BE2C (cell line): ENCODE data around the gene SCYGR4. TPM values are rescaled to one million over a fixed set of nuclear protein-coding genes. Genes with fewer than 3 reads are reported as not detected.

Experiments used
- DNase-seq: peaks from one replicate; pipeline ENCODE4 v3.0.0-alpha.2; 2020
- H3K27me3 ChIP-seq: fragments of 250-450 bp; sonication (Bioruptor Pico); 2 replicates; pipeline ENCODE4 v1.5.1; 2020; ENCODE audit warnings: mild to moderate bottlenecking
- H3K36me3 ChIP-seq: fragments of 250-450 bp; sonication (Bioruptor Pico); 2 replicates; pipeline ENCODE4 v1.5.1; 2020; ENCODE audit warnings: mild to moderate bottlenecking
- H3K4me1 ChIP-seq: fragments of 250-450 bp; sonication (Bioruptor Pico); 2 replicates; pipeline ENCODE4 v1.5.1; 2020
- H3K4me3 ChIP-seq: 2 replicates; pipeline ENCODE4 v1.5.1; 2011; ENCODE audit warnings: low read depth, low read length
- H3K9me3 ChIP-seq: fragments of 250-450 bp; sonication (Bioruptor Pico); 2 replicates; pipeline ENCODE4 v1.5.1; 2020
- polyA plus RNA-seq: library from polyadenylated mRNA; unstranded; fragments of >200 nt; gene quantifications from one replicate; pipeline ENCODE4 v1.2.1, GENCODE V29; 2012; ENCODE audit warnings: low read depth, missing spikeins; ENCODE audit not compliant: insufficient read length, insufficient read depth
- TF ChIP-seq, protein P1 (sequence below): IDR thresholded peaks from 2 replicates; pipeline ENCODE4 v1.5.1; 2012; ENCODE audit warnings: mild to moderate bottlenecking, low read depth, low read length

Gene SCYGR4, protein sequence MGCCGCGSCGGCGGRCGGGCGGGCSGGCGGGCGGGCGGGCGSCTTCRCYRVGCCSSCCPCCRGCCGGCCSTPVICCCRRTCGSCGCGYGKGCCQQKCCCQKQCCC
- 0.36 TPM for polyA plus RNA-seq

DNA sequence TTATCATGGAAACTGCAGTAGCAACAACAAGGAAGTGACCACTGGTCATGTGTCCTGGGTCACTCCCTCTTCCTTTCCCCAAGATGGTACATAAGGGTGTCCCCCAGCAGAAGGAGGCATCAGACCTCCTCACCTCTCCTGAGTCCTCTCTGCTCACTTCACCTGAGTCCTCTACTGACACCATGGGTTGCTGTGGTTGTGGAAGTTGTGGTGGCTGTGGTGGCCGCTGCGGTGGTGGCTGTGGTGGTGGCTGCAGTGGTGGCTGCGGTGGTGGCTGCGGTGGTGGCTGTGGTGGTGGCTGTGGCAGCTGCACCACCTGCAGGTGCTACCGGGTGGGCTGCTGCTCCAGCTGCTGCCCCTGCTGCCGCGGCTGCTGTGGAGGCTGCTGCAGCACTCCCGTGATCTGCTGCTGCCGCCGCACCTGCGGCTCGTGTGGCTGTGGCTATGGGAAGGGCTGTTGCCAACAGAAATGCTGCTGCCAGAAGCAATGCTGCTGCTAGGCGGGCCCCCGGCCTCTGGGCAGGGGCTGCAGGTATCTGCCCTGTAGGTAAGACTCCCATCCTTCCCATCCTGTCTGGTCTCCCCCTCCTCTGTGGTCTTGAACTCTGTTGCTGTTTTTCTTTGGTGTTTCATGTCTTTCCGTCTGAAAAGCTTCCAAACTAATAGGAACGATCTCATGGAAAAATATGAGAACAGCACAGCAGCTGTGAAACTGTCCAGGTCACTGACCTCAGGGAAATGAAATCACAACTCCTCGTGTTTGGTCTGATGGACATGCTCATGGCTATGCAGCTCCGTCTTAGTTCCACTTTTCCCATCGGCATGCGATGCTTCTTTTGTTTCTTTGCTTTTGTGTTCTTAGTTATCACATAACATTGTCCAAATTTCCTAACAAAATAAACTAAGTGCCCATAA lies at the start of gene SCYGR4:
Gene SCYGR4, plus strand, starts transcription at position 183 of the 915 bp plus-strand sequence. Its CDS starts 0 bp downstream, at position 183.
- H3K27me3 ChIP-seq, result no peaks in the 10 kb centered on the region
- no peak within 1 kb of the TSS for H3K4me3 ChIP-seq
- H3K9me3 ChIP-seq, result no peaks in the 10 kb centered on the region
- TF ChIP-seq, protein P1, sequence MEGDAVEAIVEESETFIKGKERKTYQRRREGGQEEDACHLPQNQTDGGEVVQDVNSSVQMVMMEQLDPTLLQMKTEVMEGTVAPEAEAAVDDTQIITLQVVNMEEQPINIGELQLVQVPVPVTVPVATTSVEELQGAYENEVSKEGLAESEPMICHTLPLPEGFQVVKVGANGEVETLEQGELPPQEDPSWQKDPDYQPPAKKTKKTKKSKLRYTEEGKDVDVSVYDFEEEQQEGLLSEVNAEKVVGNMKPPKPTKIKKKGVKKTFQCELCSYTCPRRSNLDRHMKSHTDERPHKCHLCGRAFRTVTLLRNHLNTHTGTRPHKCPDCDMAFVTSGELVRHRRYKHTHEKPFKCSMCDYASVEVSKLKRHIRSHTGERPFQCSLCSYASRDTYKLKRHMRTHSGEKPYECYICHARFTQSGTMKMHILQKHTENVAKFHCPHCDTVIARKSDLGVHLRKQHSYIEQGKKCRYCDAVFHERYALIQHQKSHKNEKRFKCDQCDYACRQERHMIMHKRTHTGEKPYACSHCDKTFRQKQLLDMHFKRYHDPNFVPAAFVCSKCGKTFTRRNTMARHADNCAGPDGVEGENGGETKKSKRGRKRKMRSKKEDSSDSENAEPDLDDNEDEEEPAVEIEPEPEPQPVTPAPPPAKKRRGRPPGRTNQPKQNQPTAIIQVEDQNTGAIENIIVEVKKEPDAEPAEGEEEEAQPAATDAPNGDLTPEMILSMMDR, result no peak
- DNase-seq, result no peak
- H3K4me1 ChIP-seq, result no peaks in the 10 kb centered on the region
- H3K36me3 ChIP-seq, result no peaks in the 10 kb centered on the region

DNA sequence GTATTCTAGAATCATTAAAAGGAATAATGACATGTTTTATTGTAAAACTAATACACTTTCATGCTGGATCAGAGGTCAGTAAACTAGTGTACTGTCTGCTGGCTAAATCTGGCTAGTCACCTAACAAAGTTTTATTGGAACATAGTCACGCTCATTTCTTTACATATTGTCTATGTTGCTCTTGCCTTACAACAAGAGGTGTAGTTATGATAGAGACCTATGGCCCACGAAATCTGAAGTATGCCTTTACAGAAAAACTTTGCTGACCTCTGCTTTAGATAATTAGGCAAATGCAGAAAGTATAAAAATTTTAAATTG lies 48.5 kb upstream of the SCYGR4 start:
- Histone ChIP-seq H3K9me3 (no peaks in the 10 kb centered on the region), H3K4me1 (no peaks in the 10 kb centered on the region)
- TF ChIP-seq, protein P1, result no peak

DNA sequence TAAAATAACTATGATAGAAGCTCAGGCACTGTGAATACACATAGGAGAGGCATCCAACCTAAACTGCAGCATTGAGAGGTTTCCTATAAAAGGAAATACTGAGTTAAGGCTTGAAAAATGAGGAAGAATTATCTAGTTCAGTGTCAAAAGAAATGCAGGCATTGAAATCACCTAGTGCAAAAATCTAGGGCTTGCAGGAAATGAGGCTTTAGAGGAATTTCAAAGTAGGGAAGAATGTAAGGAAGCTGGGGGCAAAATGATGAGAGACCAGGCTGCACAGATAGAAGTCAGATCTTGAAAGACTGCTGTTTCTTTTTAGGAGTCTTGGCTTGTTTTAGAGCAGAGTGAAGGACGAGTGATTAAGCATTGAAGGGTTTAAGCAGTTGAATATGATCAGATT lies 46.7 kb upstream of the SCYGR4 start:
- TF ChIP-seq, protein P1, result no peak
- Histone ChIP-seq H3K9me3 (no peaks in the 10 kb centered on the region), H3K4me3 (no peak overlapping the region), H3K27me3 (peaks cover 12% of the 10 kb centered on the region; the same call in 1 of the 2 replicates), H3K36me3 (no peaks in the 10 kb centered on the region), H3K4me1 (no peaks in the 10 kb centered on the region)
- DNase-seq, result no peak

More for the DNA sequence above, 48.5 kb upstream of the SCYGR4 start:
- Histone ChIP-seq H3K36me3 (no peaks in the 10 kb centered on the region), H3K27me3 (peaks cover 12% of the 10 kb centered on the region; the same call in 1 of the 2 replicates), H3K4me3 (no peak overlapping the region)
- DNase-seq, result no peak

DNA sequence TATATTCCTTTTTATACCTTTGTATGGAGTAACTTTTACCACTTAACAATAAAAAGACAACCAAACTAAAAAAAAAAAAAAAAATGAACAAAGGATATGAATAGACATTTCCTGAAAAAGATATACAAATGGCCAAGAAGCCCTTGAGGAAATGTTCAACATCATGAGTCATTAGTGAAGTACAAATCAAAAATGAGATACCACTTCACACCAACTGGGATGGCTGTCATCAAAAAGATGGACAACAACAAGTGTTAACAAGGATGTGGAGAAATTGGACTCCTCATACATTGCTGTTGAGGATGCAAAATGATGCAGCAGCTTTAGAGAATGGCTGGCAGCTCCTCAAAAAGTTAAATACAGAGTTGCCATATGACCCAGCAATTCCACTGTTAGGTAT lies 41.2 kb upstream of the SCYGR4 start:
- DNase-seq, result no peak
- TF ChIP-seq, protein P1, result no peak
- H3K36me3 ChIP-seq, result no peaks in the 10 kb centered on the region
- 0 out of 2 replicates have a peak, but pooled peaks cover 3% of the 10 kb centered on the region for H3K27me3 ChIP-seq
- no peak overlapping the region for H3K4me3 ChIP-seq
- H3K9me3 ChIP-seq, result no peaks in the 10 kb centered on the region
- H3K4me1 ChIP-seq, result no peaks in the 10 kb centered on the region

DNA sequence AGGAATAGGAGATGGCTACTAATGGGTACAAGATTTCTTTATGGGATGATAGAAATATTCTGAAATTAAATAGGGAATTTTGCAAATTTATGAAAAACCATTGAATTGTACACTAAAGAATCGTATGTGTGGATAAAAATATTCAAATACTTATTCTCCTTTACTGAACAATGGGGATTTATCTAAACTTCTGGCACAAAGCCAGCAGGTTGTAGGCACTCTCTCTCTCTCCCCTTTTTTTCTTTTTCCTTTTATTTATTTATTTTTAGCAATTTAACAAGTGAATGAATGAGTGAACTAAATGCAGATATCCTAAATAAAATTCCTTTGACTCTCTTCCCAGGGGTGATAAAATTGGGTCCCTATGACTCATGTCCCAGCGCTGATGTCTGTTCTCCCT lies 40.5 kb upstream of the SCYGR4 start:
- Histone ChIP-seq H3K9me3 (no peaks in the 10 kb centered on the region), H3K36me3 (no peaks in the 10 kb centered on the region), H3K4me1 (no peaks in the 10 kb centered on the region), H3K27me3 (no peaks in the 10 kb centered on the region), H3K4me3 (no peak overlapping the region)
- TF ChIP-seq, protein P1, result no peak
- no peak for DNase-seq

DNA sequence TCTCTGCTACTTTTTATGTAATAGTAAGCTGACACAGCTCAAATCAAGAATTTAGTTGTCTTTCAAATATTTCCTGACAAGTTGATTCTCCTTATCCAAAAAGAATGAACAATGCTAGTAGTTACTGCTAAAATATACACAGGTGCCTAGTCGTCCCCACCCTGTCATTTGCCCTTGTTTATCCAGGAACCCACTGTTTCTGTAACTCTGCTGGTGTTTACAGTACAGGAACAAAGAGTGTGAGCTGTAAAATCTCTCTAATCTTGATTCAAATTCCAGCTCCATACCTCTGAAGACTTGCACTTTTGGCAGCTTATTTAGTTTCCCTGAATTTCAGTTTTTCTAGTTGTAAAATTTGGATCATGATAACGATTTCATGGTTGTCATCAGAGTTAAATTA lies 39.7 kb upstream of the SCYGR4 start:
- no peaks in the 10 kb centered on the region; the same call in 1 of the 2 replicates for H3K9me3 ChIP-seq
- no peak overlapping the region for H3K4me3 ChIP-seq
- no peak for DNase-seq
- no peaks in the 10 kb centered on the region for H3K27me3 ChIP-seq
- no peaks in the 10 kb centered on the region for H3K4me1 ChIP-seq
- H3K36me3 ChIP-seq, result no peaks in the 10 kb centered on the region
- TF ChIP-seq, protein P1, result no peak
